Measurements from ENCODE around the gene TACR1. TPM values are rescaled to one million over a fixed set of nuclear protein-coding genes. Genes with fewer than 3 reads are reported as not detected.

Gene TACR1
- total and polyA plus RNA-seq, 2 of the 4 experiments (the other 2 are of a cell fraction): under 0.01 to 0.09 TPM

- no peak overlapping the region for H2BK20ac ChIP-seq (ENCODE audit: low read depth, low read length)
- no peak overlapping the region for H2AK5ac ChIP-seq (ENCODE audit: low read depth, low read length)
- no peak overlapping the region for H3K4me3 ChIP-seq (ENCODE audit: insufficient read depth, low read depth, low read length)
- H3K4me2 ChIP-seq (ENCODE audit: low read depth, low read length): no peak overlapping the region
- H4K5ac ChIP-seq (ENCODE audit: low read depth, low read length): no peak overlapping the region
- intact Hi-C loops (cut with micrococcal nuclease) (no loop called here), dilution Hi-C loops (cut with HindIII; ENCODE audit: low sequenced_read_pairs, unreplicated experiment) (no loop called here), in situ Hi-C loops (cut with MboI; ENCODE audit: low sequenced_read_pairs) (loop anchor here (25.0 kb wide), 1 partner anchor 404 kb away; no protein-coding TSS in a partner anchor)
- no peaks in the 10 kb centered on the region for H3K9me1 ChIP-seq (ENCODE audit: insufficient read depth, low read length)
- H3K27ac ChIP-seq (ENCODE audit: insufficient read depth, low read length): no peak overlapping the region
- no peak overlapping the region for H3K9ac ChIP-seq (ENCODE audit: low read depth, low read length)
- no peak overlapping the region for H3K23ac ChIP-seq (ENCODE audit: low read depth, low read length)
- no peaks in the 10 kb centered on the region for H3K79me1 ChIP-seq (ENCODE audit: low read depth in 1 of 2, low read length in 2 of 2)
- ChIA-PET CTCF (no interaction called here), POLR2A (ENCODE audit: unreplicated experiment) (no interaction called here)
- H3K14ac ChIP-seq (replicated peaks; ENCODE audit: low read depth, low read length): no peak overlapping the region
- no peaks in the 10 kb centered on the region for H3K27me3 ChIP-seq (ENCODE audit: control insufficient read depth, insufficient read depth, low read length)
- H4K91ac ChIP-seq (ENCODE audit: insufficient read depth, low read depth, low read length): no peak overlapping the region
- 75% methylated on average over 5 of the region's 6 CpGs; no CpG with 5 or more reads in 1 of the 2 experiments for WGBS, 2 experiments (ENCODE audit: extremely low coverage in 2 of 2, insufficient read length in 1 of 2)
- no peak for DNase-seq
- no peaks in the 10 kb centered on the region for H3K36me3 ChIP-seq (ENCODE audit: control insufficient read depth, insufficient read depth, low read length)
- no peak for ATAC-seq (ENCODE audit: low read depth)
- H4K8ac ChIP-seq (ENCODE audit: low read depth in 2 of 2, low read length in 2 of 2): no peak overlapping the region
- no peak for TF ChIP-seq SMC3 (IDR thresholded peaks at IDR 0.05; ENCODE audit: low read depth, low read length)
- TF ChIP-seq ELK1 (IDR thresholded peaks at IDR 0.05; ENCODE audit: borderline replicate concordance, low read depth, low read length): no peak
- no peak overlapping the region for H2BK5ac ChIP-seq (ENCODE audit: low read depth, low read length, poor library complexity, severe bottlenecking)
- no peak overlapping the region for H2BK120ac ChIP-seq (ENCODE audit: low read depth, low read length)
- H3K56ac ChIP-seq (ENCODE audit: extremely low read depth, insufficient read depth, low read length): no peak overlapping the region
- no peaks in the 10 kb centered on the region for H3K4me1 ChIP-seq (ENCODE audit: control insufficient read depth, insufficient read depth, low read length)
- no TSS peak for BruUV-seq (replicated peaks)
- H2AK9ac ChIP-seq (replicated peaks; ENCODE audit: low read depth, low read length, poor library complexity): peak overlapping the region; percentile 24
- H2AFZ ChIP-seq (replicated peaks; ENCODE audit: low read length, poor library complexity): no peak overlapping the region
- no peaks in the 10 kb centered on the region for H3K9me3 ChIP-seq (ENCODE audit: control insufficient read depth, insufficient read depth, low read length)
- no peak overlapping the region for H3K4ac ChIP-seq (ENCODE audit: low read depth, low read length)
- H4K20me1 ChIP-seq (ENCODE audit: insufficient read depth, low read length): no peaks in the 10 kb centered on the region
- H3K18ac ChIP-seq (ENCODE audit: low read depth, low read length): no peak overlapping the region
- H2BK15ac ChIP-seq (ENCODE audit: low read depth, low read length): no peak overlapping the region
Measured at GRCh38 chr2:75208738-75209137, 9.4 kb upstream of the TACR1 start.
